Measurements from ENCODE around the gene CAND1. TPM values are rescaled to one million over a fixed set of nuclear protein-coding genes. Genes with fewer than 3 reads are reported as not detected.

The CAND1 gene
- total RNA-seq, 1 experiment from 2014 or later: 160 TPM

DNA sequence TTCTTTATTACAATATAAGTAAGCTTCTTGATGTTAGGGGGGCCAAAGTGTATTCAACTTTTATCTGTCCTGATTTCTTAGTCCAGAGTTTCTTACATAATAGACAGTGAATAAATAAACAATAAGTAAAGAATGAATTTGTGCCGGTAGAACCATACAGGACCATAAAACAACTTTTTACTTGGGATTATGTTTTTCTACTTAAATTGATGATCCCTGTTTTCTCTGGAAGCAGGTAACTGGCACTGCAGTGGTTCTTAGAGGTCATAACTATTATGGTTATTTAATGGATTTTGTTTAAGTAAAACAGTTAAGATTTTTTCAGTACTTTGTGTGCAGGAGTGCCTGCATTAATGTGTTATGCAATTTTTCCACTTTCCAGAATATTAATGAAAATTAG is 10.5 kb downstream of the CAND1 start:
- no peak overlapping the region for H3K4me3 Mint-ChIP-seq (ENCODE audit: unreplicated experiment)
- DNase-seq (ENCODE audit: unreplicated experiment): no peak
- ChIA-PET POLR2A (interaction anchor here (5.9 kb wide), 1 partner anchor 9 kb away, joined by 58 read pairs; the partner anchor contains the start of gene CAND1), CTCF (interaction anchor here (0.6 to 0.7 kb wide), 2 partner anchors 12 to 118 kb away, joined by 3 read pairs; no protein-coding TSS in a partner anchor)
- no TSS peak for BruUV-seq (replicated peaks)
- peaks cover 25% of the 10 kb centered on the region for H3K36me3 Mint-ChIP-seq (ENCODE audit: insufficient read depth, unreplicated experiment)
- peaks cover 47% of the 10 kb centered on the region for H3K4me1 Mint-ChIP-seq (ENCODE audit: insufficient read depth, unreplicated experiment)
- H3K27ac Mint-ChIP-seq (ENCODE audit: low read depth, unreplicated experiment): no peak overlapping the region
- no peaks in the 10 kb centered on the region for H3K9me3 Mint-ChIP-seq (ENCODE audit: unreplicated experiment)
- TF ChIP-seq, protein P1, sequence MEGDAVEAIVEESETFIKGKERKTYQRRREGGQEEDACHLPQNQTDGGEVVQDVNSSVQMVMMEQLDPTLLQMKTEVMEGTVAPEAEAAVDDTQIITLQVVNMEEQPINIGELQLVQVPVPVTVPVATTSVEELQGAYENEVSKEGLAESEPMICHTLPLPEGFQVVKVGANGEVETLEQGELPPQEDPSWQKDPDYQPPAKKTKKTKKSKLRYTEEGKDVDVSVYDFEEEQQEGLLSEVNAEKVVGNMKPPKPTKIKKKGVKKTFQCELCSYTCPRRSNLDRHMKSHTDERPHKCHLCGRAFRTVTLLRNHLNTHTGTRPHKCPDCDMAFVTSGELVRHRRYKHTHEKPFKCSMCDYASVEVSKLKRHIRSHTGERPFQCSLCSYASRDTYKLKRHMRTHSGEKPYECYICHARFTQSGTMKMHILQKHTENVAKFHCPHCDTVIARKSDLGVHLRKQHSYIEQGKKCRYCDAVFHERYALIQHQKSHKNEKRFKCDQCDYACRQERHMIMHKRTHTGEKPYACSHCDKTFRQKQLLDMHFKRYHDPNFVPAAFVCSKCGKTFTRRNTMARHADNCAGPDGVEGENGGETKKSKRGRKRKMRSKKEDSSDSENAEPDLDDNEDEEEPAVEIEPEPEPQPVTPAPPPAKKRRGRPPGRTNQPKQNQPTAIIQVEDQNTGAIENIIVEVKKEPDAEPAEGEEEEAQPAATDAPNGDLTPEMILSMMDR (IDR thresholded peaks at IDR 0.05; ENCODE audit: unreplicated experiment): no peak
- H3K27me3 Mint-ChIP-seq (ENCODE audit: insufficient read depth, unreplicated experiment): no peaks in the 10 kb centered on the region
- intact Hi-C loops (cut with micrococcal nuclease): no loop called here

DNA sequence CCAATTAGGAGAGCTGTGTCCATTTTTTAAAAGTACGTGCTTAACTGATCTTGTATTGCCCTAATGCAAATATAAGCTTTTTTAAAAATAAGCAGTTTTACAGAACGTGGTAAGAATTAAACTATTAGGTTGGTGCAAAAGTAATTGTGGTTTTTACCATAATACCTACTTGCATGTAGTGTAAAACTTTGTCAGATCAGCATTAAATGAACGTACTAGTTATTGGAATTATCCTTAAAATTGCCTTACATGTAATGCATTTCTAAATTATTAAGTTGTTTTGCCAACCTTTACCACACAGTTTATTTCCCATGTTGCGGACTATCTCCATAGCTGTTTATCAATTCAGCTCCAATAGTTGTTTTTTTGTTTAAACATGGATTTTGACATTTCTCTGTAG is 10.9 kb downstream of the CAND1 start:
- TF ChIP-seq, protein P1 (IDR thresholded peaks at IDR 0.05; ENCODE audit: unreplicated experiment): no peak
- POLR2A ChIA-PET: interaction anchor here (0.8 to 5.9 kb wide), 2 partner anchors 10 to 761 kb away, joined by 4 to 58 read pairs; partner anchors contain the start of gene CAND1
- Mint-ChIP-seq H3K27ac (ENCODE audit: low read depth, unreplicated experiment) (no peak overlapping the region), H3K4me1 (ENCODE audit: insufficient read depth, unreplicated experiment) (peaks cover 43% of the 10 kb centered on the region), H3K27me3 (ENCODE audit: insufficient read depth, unreplicated experiment) (no peaks in the 10 kb centered on the region), H3K36me3 (ENCODE audit: insufficient read depth, unreplicated experiment) (peaks cover 29% of the 10 kb centered on the region), H3K9me3 (ENCODE audit: unreplicated experiment) (no peaks in the 10 kb centered on the region), H3K4me3 (ENCODE audit: unreplicated experiment) (no peak overlapping the region)
- no peak for DNase-seq (ENCODE audit: unreplicated experiment)
- BruUV-seq (replicated peaks): no TSS peak
- CTCF ChIA-PET: interaction anchor here (0.9 kb wide), 1 partner anchor 10 kb away, joined by 3 read pairs; no protein-coding TSS in a partner anchor
- intact Hi-C loops (cut with micrococcal nuclease): no loop called here

DNA sequence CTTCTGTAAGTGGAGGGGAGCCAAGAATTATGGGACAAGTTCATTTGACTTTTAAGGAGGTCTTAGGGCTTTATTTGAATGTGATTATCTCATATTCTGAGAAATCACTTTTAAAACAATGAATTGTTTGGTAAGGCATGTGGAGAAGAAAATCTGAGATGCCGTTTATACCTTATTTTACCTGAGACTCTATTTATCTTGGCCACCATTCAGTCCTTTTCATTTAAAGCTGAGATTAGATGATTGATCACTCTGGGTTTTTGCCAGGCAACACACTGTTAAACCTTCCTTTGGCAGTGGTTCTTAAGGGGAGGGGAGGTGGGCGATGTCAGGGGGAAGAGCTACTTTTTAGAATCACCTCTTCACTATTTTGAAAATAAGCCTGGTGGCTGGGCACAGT is 11.4 kb downstream of the CAND1 start:
- peaks cover 38% of the 10 kb centered on the region for H3K4me1 Mint-ChIP-seq (ENCODE audit: insufficient read depth, unreplicated experiment)
- no peak overlapping the region for H3K4me3 Mint-ChIP-seq (ENCODE audit: unreplicated experiment)
- POLR2A ChIA-PET: interaction anchor here (0.8 to 5.9 kb wide), 2 partner anchors 10 to 761 kb away, joined by 4 to 58 read pairs; partner anchors contain the start of gene CAND1
- TF ChIP-seq, protein P1 (IDR thresholded peaks at IDR 0.05; ENCODE audit: unreplicated experiment): no peak
- peaks cover 29% of the 10 kb centered on the region for H3K36me3 Mint-ChIP-seq (ENCODE audit: insufficient read depth, unreplicated experiment)
- no peaks in the 10 kb centered on the region for H3K27me3 Mint-ChIP-seq (ENCODE audit: insufficient read depth, unreplicated experiment)
- peak; percentile 25 for DNase-seq (ENCODE audit: unreplicated experiment)
- no peaks in the 10 kb centered on the region for H3K9me3 Mint-ChIP-seq (ENCODE audit: unreplicated experiment)
- intact Hi-C loops (cut with micrococcal nuclease): no loop called here
- CTCF ChIA-PET: interaction anchor here (0.6 to 1.4 kb wide), 3 partner anchors 9 to 173 kb away, joined by 3 to 6 read pairs (median 3); partner anchors contain the start of gene CAND1
- BruUV-seq (replicated peaks): no TSS peak
- no peak overlapping the region for H3K27ac Mint-ChIP-seq (ENCODE audit: low read depth, unreplicated experiment)

DNA sequence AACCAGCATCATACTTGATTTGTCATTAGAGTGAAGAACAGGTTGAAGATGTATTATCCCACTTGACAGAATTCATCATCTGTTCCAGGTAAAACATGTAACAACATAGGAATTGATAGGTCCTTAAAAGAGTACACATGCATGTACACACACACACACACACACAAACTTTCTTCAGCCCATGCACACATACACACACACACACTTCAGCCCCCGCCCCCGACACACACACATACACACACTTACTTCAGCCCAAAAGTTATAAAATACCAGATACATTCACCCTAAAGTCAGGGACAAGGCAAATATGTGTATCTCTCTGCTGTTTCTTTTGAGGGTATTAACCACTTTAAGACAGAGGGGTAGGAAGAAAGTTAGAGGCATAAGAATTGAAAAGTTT is 15.4 kb downstream of the CAND1 start:
- no TSS peak for BruUV-seq (replicated peaks)
- H3K27me3 Mint-ChIP-seq (ENCODE audit: insufficient read depth, unreplicated experiment): no peaks in the 10 kb centered on the region
- no peak overlapping the region for H3K4me3 Mint-ChIP-seq (ENCODE audit: unreplicated experiment)
- TF ChIP-seq, protein P1 (IDR thresholded peaks at IDR 0.05; ENCODE audit: unreplicated experiment): no peak
- peaks cover 40% of the 10 kb centered on the region for H3K36me3 Mint-ChIP-seq (ENCODE audit: insufficient read depth, unreplicated experiment)
- no peak overlapping the region for H3K27ac Mint-ChIP-seq (ENCODE audit: low read depth, unreplicated experiment)
- no peaks in the 10 kb centered on the region for H3K9me3 Mint-ChIP-seq (ENCODE audit: unreplicated experiment)
- intact Hi-C loops (cut with micrococcal nuclease): no loop called here
- no peak for DNase-seq (ENCODE audit: unreplicated experiment)
- CTCF ChIA-PET: interaction anchor here (0.7 kb wide), 1 partner anchor 144 kb away, joined by 3 read pairs; no protein-coding TSS in a partner anchor
- POLR2A ChIA-PET: interaction anchor here (1.0 kb wide), 1 partner anchor 15 kb away, joined by 4 read pairs; the partner anchor contains the start of gene CAND1
- peaks cover 5% of the 10 kb centered on the region for H3K4me1 Mint-ChIP-seq (ENCODE audit: insufficient read depth, unreplicated experiment)
